Stimulated activated CD4-positive, alpha-beta T cell treated with anti-CD3 and anti-CD28 coated beads, Interleukin-1b, Interleukin-23, amount 100 ng/mL, for 4 hours (primary cell): ENCODE results near the gene BMP8B.
"Not testable (repeated sequence)": the region's sequence is repeated elsewhere in the genome, so short reads cannot be mapped to it uniquely, and the experiment has no call there.

Source experiments
- DNase-seq, 2 donors: peaks; one replicate each; pipeline ENCODE4 v3.0.0-alpha.2; 2020; ENCODE audit warnings: low read depth in 2 of 2

Gene BMP8B

GRCh38 chr1:39788758-39789570 is at the start of gene BMP8B:
BMP8B (minus strand) TSS chr1:39788865; CDS start chr1:39788485, 380 bp downstream.
- peak; percentile 10 to 35 for DNase-seq

- no peak for DNase-seq
Observed at GRCh38 chr1:39836595-39837110, 48.0 kb upstream of the BMP8B start.

GRCh38 chr1:39835935-39836594 is 47.4 kb upstream of the BMP8B start:
- DNase-seq, result no peak

- no peak for DNase-seq
Observed at GRCh38 chr1:39835110-39835509, 46.4 kb upstream of the BMP8B start.

GRCh38 chr1:39833621-39834385 is 45.1 kb upstream of the BMP8B start:
- DNase-seq, result no peak

GRCh38 chr1:39833121-39833520 is 44.5 kb upstream of the BMP8B start:
- no peak for DNase-seq

- DNase-seq, result no peak
Observed at GRCh38 chr1:39832294-39832693, 43.6 kb upstream of the BMP8B start.

- DNase-seq, result no peak
Observed at GRCh38 chr1:39829791-39830533, 41.3 kb upstream of the BMP8B start.

GRCh38 chr1:39828734-39829133 is 40.1 kb upstream of the BMP8B start:
- DNase-seq, result no peak

GRCh38 chr1:39828255-39828654 is 39.6 kb upstream of the BMP8B start:
- not testable (repeated sequence) for DNase-seq

GRCh38 chr1:39827201-39827600 is 38.5 kb upstream of the BMP8B start:
- DNase-seq, result no peak

GRCh38 chr1:39826583-39826982 is 37.9 kb upstream of the BMP8B start:
- DNase-seq, result no peak

GRCh38 chr1:39825432-39825941 is 36.8 kb upstream of the BMP8B start:
- DNase-seq, result no peak

GRCh38 chr1:39823450-39823849 is 34.8 kb upstream of the BMP8B start:
- not testable (repeated sequence) for DNase-seq

- DNase-seq, result no peak
Observed at GRCh38 chr1:39822146-39822545, 33.5 kb upstream of the BMP8B start.

- DNase-seq, result no peak
Observed at GRCh38 chr1:39819091-39819812, 30.6 kb upstream of the BMP8B start.

GRCh38 chr1:39818482-39818881 is 29.8 kb upstream of the BMP8B start:
- no peak for DNase-seq

GRCh38 chr1:39817091-39817932 is 28.6 kb upstream of the BMP8B start:
- DNase-seq, result peak; percentile 39 to 52

GRCh38 chr1:39816415-39817090 is 27.9 kb upstream of the BMP8B start:
- peak in 1 of 2 donors; percentile 62 for DNase-seq
